Pulmonary artery endothelial cell (primary cell): ENCODE measurements around the gene KCNQ2. TPM values are rescaled to one million over a fixed set of nuclear protein-coding genes. Genes with fewer than 3 reads are reported as not detected.

ENCODE experiments used
- DNase-seq: peaks from one replicate; pipeline ENCODE4 v3.0.0-alpha.2; 2011; ENCODE audit warnings: low read depth, low spot score
- total RNA-seq: library from RNA; depleted of rRNA; stranded (reverse); fragments of >200 nt; gene quantifications from 2 replicates; pipeline ENCODE4 v1.2.3, GENCODE V29; 2014

KCNQ2 gene
- total RNA-seq, 1 donor from 2014 or later = not detected

DNA sequence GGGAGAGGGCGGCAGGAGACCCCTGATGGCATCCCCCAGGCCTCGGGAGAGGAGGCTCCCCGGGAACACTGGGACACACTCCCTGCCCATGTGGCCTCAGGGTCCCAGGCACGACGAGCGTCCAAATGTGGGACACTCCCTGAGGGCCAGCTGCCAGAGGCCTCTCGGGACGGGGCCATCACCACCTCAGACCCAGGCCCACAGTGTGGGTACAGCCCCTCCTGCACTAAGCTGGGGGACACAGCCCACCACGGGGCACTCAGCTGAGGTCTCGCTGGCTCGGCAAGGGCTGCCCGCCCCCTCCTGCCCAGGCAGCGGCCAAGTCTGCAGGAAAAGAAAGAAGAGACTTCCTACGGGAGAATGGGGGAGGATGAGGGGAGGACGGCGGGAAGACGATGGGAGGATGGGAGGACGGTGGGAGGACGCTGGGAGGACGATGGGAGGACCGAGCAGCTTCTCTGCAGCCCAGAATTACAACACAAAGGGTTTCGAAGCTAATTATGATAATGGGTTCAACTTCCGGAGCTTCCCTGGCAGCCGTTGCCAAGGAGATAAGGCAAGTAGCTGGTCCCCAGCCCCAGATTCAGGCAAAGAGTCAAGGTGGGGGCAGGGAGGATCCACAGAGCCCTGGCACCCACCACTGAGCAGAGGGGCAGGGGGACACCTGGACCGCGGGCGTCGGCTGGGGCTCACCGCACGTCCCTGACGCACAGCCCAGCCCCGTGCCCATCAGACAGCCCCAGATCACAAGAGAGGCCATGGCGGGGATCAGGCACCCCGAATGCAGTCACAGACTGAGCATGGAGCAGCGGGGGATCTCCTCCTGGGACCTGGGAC is 17.5 kb downstream of the KCNQ2 start:
- no peak for DNase-seq

DNA sequence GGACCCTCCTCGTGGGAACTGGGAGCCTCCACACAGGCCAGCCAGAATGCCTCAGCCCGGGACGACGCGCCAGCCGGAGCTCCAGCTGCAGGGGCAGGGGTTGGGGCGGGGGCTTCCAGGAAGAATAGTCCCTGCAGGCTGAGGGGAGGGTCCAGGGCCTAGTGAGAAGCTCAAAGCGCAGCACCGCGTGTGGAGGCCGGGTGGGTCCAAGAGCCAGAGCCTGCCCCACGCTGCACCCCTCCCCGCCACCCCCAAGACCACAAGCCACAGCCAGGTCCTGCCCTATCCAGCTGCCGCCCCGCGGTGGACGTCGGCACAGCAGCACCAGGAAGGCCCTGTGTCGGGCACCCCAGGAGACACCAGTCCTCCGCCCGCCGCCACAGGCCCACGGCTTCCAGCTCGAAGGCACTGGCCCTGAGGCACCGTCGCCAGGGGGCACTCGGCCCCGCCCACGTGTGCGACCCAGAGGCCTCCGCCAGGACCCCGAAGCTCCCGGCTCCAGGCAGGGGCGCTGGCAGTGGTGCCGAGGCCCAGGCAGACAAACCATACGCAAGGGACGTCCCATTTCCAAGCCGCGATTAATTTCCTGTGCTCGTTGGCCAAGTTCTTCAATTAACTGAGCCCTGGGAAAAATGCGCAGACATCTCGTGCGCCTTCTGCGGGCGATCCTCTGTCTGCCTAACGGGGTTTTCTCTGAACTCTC is 19.5 kb downstream of the KCNQ2 start:
- DNase-seq = no peak

DNA sequence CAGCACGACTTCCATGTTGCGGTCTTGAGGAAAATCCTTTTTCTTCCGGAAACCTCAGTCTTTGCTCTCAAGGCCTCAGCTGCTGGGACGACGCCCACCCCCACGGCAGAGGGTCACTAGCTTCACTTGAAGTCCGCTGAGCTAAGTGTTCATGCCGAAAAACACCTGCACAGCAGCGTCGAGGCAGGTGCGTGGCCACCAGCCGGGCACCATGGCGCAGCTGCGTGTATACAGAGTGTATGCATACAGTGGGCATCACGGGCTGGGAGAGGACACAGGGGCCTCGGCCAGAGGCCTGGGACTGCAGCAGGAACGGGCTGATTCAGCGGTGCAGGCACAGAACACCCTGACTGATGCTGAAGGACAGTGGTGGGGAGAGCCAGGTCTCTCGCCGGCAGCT is 20.1 kb downstream of the KCNQ2 start:
- no peak for DNase-seq

GRCh38 chr20:63451821-63452220 is 20.6 kb downstream of the KCNQ2 start:
- DNase-seq = no peak

GRCh38 chr20:63449796-63450730 is 22.4 kb downstream of the KCNQ2 start:
- no peak for DNase-seq

DNA sequence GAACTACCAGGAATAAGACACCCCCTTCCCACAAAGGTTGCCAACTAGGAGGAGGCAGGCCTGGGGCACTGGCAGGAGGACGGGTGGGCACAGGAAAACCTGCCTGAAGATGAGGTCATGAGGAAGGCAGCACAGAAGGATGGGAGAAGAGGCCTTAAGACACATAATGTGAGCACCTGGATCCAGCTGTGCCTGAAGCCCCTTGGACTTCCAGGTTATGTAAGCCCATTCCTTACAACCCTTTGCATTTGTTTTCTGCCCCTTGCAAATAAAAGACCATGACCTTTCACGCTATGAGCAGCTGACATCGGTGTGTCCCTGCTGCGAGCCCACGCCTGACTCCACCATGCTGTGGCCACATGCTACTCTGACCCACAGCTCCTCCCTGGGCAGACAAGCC is 23.4 kb downstream of the KCNQ2 start:
- no peak for DNase-seq

DNA sequence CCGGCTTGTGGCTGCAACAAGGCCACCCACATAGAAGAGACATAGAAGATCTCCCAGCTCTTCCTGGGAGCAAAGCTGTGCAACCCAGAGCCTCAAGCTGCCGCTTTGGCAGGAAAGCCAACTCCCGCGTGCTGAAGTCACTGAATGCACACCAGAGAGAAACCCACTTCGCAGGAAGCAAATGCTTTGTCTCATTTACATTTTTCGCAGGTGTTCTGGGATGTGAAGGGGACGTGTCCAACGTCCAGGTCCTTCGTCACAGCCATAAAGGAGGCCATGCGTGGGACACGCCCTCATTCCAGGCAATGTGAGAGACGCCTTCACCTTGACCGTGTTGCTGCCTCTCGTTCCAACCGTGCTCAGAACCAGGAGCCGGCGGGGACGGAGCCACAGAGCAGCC is 24.4 kb downstream of the KCNQ2 start:
- DNase-seq = no peak

DNA sequence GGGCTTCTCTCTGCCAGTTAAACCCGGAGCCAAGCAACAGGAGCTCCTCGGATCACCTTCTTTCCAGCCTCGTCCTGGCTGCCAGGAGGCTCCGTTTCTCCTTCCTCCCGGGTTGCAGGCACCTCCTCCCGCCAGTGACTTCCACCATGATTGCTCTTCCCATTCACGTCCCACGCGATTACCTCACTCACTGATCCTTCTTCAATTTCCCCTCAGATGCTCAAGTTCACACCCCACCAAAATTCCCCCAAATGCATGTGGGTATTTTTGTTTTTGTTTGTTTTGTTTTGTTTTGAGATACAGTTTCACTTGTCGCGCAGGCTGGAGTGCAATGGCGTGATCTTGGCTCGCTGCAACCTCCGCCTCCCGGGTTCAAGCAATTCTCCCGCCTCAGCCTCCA is 25.1 kb downstream of the KCNQ2 start:
- DNase-seq = no peak

- DNase-seq = no peak
These were observed 26.0 kb downstream of the KCNQ2 start for GRCh38 chr20:63446216-63447024.

DNA sequence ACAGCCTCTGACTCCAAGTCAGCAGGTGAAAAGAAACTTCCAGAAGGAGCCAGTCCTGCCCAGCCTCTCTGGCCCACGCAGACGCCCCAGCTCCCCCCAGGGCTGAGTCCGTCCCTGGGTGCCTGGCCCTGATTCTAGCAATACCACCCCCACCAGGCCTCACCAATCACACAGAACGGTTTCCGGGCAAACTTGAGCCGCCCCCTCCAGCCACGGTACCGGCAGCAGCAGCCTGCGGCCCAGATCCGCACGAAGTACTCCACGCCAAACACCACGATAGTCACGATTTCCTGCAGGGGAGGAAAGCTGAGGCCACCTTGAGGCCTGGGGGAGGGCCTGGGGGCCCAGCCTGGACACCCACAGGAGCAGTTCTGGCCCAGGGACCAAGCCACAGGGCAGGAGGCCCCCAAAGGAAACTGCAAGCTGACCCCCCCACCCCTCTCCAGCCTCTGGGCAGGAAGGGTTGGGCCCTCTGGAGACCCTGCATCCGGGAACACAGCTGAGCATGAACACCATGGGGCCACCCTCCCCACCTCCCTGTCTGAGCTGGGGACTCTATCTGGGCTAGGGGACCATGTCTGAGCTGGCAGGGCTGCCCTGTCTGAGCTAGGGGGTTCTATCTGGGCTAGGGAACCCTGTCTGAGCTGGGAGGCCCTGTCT is 27.2 kb downstream of the KCNQ2 start:
- no peak for DNase-seq

DNA sequence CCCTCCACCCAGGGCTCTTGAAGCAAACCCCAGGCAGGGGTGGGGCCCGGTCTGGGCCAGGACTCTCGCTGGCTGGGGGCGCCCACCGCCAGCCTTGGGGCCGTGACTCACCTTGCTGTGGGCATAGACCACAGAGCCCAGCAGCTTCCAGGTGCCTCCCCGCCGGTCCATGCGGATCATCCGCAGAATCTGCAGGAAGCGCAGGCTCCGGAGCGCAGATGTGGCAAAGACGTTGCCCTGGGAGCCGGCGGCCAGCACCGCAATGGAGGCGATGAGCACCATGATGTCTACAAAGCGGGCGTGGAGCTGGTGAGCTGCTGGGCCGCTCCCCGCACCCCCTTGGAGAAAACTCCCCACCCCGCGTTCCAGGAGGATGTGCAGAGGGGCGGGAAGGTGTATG is 27.9 kb downstream of the KCNQ2 start:
- no peak for DNase-seq

- DNase-seq = no peak
These were observed 28.7 kb downstream of the KCNQ2 start for GRCh38 chr20:63443606-63444395.

GRCh38 chr20:63442100-63442493 is 30.4 kb downstream of the KCNQ2 start:
- DNase-seq = no peak

- DNase-seq = no peak
These were observed 31.0 kb downstream of the KCNQ2 start for GRCh38 chr20:63441136-63442099.

DNA sequence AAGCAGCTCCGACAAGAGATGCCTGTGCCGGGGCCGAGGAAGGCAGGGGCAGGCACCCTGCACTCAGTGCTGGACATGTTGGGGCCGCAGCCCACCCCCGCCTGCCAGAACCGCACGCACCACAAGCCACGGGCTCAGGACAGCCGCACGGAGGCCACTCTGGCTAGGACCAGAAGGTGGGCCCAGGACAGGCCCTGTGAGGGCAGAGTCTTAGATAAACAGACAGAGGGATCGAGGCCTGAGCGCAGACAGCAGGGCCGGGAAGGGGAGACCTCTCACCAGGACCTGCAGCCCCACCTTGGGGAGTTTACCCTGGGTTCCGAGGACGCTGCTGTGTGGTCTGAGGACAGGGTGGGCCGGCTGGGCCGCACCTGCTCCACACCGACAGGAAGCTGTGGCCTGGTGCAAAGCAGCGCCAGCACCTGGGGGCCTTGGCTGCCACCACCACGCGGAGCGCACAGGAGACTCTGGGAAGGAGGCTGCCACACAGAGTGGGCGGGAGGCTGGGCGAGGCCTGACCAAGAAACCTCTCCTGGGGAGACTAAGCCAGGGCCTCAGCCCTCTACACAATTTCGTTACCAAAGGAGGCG is 32.0 kb downstream of the KCNQ2 start:
- DNase-seq = no peak

DNA sequence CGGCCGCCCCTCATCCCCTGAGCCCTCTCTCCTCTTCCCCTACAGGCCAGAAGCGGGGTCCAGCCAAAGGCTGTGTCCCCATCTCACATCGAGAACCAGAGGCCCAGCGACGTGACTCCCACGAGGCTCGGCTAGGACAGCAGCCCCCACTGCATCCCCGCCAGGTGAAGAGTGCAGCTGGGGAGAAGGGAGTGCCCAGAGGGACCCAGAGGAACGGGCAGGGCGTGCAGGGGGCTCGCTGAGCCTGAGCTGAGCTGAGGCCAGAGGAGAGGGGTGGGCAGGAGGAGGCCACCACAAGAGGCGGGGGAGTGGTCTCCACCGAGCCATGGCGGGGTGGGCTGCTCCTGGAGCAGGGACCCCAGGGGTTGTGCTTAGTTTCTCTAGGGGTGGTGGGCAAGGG is 32.6 kb downstream of the KCNQ2 start:
- DNase-seq = no peak

DNA sequence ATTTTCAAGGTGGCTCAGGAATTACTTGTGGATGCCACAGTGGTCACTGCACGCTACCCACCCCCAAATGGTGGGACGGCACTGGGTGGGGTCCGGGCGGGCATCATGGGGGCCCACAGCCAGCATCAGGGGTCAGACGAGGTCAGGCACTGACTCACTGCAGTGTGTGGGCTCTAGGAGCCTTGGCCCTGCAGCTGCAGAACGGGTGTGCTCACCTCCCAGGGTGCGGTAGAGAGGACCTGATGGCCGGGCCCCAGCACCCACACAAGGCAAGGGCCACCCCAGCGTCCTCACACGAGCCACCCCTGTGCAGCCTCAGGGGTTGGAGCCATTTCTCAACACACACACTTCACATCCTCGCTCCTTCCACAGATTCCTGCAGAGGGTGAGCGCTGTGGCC is 34.3 kb downstream of the KCNQ2 start:
- no peak for DNase-seq

DNA sequence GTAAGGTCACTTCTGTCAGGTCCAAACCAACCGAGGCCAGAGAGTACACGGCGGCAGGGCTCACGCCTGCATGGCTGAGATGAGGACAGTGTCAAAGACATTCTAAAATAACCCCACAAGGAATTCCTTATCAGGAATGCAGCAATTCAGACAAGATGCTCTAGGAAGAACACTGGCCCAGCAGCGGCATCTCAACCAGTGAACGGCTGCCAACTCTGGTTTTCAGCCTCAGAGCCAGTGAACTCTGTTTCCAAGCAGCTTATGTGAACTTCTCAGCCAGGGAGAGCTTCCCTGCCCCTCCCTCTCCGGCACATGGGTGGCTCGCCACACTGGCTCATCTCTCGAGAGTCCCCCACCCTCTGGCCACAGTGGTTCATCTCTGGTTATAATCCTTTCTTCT is 36.9 kb downstream of the KCNQ2 start:
- no peak for DNase-seq
